K562 (cell line): ENCODE results near the gene GIGYF1. TPM values are rescaled to one million over a fixed set of nuclear protein-coding genes. Genes with fewer than 3 reads are reported as not detected.

ENCODE experiments used
- CEBPG ChIP-seq, 3 experiments: fragments of 200-800 bp in 1 of 3; sonication (Bioruptor generic) in 1 of 3; sonication (generic) in 1 of 3; formaldehyde crosslinking in 1 of 3; IDR thresholded peaks in 2 of 3; conservative IDR thresholded peaks in 1 of 3; 2 replicates each; pipeline versions ENCODE4 v1.6.1 to v1.8.0; 2016 to 2022; ENCODE audit warnings: missing compliant biosample characterization in 2 of 3, missing genetic modification characterization in 2 of 3, mild to moderate bottlenecking in 1 of 3, missing genetic modification reagents in 1 of 3
- CLOCK ChIP-seq: fragments of 250-450 bp; sonication (Bioruptor Pico); IDR thresholded peaks from 2 replicates; pipeline ENCODE4 v1.4.0; 2020; ENCODE audit warnings: mild to moderate bottlenecking, moderate library complexity, borderline replicate concordance
- JUN ChIP-seq, 2 experiments: sonication (generic) in 1 of 2; formaldehyde crosslinking in 1 of 2; IDR thresholded peaks; 2 replicates each; pipeline versions ENCODE4 v1.6.1 to v1.8.0; 2012 to 2022; ENCODE audit warnings: borderline replicate concordance in 2 of 2, mild to moderate bottlenecking in 2 of 2, improper control_type of control experiment in 1 of 2, low read depth in 1 of 2, low read length in 1 of 2, missing genetic modification reagents in 1 of 2
- JUND ChIP-seq, 2 experiments: IDR thresholded peaks; 2 replicates in 1 of 2; 3 replicates in 1 of 2; pipeline ENCODE4 v1.6.1; 2011; ENCODE audit warnings: borderline replicate concordance in 2 of 2, low read depth in 2 of 2, low read length in 2 of 2, improper control_type of control experiment in 1 of 2, missing biosample characterization in 1 of 2, missing genetic modification characterization in 1 of 2, missing genetic modification reagents in 1 of 2
- MITF ChIP-seq: IDR thresholded peaks from 2 replicates; pipeline ENCODE4 v1.6.1; 2014; ENCODE audit warnings: antibody characterized with exemption
- NR3C1 ChIP-seq: sonication (generic); formaldehyde crosslinking; IDR thresholded peaks from 2 replicates; pipeline ENCODE4 v1.8.1; 2022; ENCODE audit warnings: missing genetic modification reagents
- SIX5 ChIP-seq, 2 experiments: IDR thresholded peaks; 2 replicates each; pipeline ENCODE4 v1.6.1; 2011; ENCODE audit warnings: low read length in 2 of 2, borderline replicate concordance in 1 of 2, low read depth in 1 of 2, mild to moderate bottlenecking in 1 of 2, moderate library complexity in 1 of 2; ENCODE audit not compliant: insufficient read depth in 1 of 2
- TEAD1 ChIP-seq, 2 experiments: fragments of 450-650 bp in 1 of 2; sonication (generic) in 1 of 2; formaldehyde crosslinking; IDR thresholded peaks; 2 replicates each; pipeline versions ENCODE4 v1.4.0 to v1.8.0; 2020 to 2022; ENCODE audit warnings: mild to moderate bottlenecking in 2 of 2, missing genetic modification reagents in 1 of 2
- USF1 ChIP-seq: sonication (generic); formaldehyde crosslinking; IDR thresholded peaks from 2 replicates; pipeline ENCODE4 v1.9.0; 2022; ENCODE audit warnings: mild to moderate bottlenecking, missing genetic modification reagents
- polyA plus RNA-seq, 8 experiments: library from polyadenylated mRNA; depleted of rRNA in 4 of 8; stranded (reverse) in 5 of 8; unstranded in 3 of 8; fragments of >200 nt; fragmentation: Nextera tagmentation in 2 of 8; fragmentation: Illumina TruSeq in 1 of 8; extraction: Ambion mirVana in 2 of 8; extraction: Trizol in 1 of 8; gene quantifications; 2 replicates each; pipeline versions ENCODE4 v1.2.1 to v1.2.3, GENCODE V29; 2011 to 2014; ENCODE audit warnings: inconsistent platforms in 1 of 8, missing spikeins in 1 of 8
- total RNA-seq, 7 experiments: library from RNA; depleted of rRNA in 6 of 7; stranded (reverse); fragments of >200 nt in 6 of 7; fragmentation: Illumina TruSeq in 2 of 7; extraction: Trizol in 2 of 7; gene quantifications; 2 replicates each; pipeline versions ENCODE4 v1.2.1 to v1.2.3, GENCODE V29; 2011 to 2021; ENCODE audit warnings: low replicate concordance in 1 of 7
- TF ChIP-seq, protein P1 (sequence below): fragments of 450-650 bp; IDR thresholded peaks from 2 replicates; pipeline ENCODE4 v1.6.1; 2016; ENCODE audit warnings: low read depth

The GIGYF1 gene
- total and polyA plus RNA-seq, 9 of the 15 experiments (the other 6 are each of a cell fraction or from before 2014, with no cell fraction given), result 0.56 to 76.2 (median 16.8) TPM

- TF ChIP-seq, protein P1, sequence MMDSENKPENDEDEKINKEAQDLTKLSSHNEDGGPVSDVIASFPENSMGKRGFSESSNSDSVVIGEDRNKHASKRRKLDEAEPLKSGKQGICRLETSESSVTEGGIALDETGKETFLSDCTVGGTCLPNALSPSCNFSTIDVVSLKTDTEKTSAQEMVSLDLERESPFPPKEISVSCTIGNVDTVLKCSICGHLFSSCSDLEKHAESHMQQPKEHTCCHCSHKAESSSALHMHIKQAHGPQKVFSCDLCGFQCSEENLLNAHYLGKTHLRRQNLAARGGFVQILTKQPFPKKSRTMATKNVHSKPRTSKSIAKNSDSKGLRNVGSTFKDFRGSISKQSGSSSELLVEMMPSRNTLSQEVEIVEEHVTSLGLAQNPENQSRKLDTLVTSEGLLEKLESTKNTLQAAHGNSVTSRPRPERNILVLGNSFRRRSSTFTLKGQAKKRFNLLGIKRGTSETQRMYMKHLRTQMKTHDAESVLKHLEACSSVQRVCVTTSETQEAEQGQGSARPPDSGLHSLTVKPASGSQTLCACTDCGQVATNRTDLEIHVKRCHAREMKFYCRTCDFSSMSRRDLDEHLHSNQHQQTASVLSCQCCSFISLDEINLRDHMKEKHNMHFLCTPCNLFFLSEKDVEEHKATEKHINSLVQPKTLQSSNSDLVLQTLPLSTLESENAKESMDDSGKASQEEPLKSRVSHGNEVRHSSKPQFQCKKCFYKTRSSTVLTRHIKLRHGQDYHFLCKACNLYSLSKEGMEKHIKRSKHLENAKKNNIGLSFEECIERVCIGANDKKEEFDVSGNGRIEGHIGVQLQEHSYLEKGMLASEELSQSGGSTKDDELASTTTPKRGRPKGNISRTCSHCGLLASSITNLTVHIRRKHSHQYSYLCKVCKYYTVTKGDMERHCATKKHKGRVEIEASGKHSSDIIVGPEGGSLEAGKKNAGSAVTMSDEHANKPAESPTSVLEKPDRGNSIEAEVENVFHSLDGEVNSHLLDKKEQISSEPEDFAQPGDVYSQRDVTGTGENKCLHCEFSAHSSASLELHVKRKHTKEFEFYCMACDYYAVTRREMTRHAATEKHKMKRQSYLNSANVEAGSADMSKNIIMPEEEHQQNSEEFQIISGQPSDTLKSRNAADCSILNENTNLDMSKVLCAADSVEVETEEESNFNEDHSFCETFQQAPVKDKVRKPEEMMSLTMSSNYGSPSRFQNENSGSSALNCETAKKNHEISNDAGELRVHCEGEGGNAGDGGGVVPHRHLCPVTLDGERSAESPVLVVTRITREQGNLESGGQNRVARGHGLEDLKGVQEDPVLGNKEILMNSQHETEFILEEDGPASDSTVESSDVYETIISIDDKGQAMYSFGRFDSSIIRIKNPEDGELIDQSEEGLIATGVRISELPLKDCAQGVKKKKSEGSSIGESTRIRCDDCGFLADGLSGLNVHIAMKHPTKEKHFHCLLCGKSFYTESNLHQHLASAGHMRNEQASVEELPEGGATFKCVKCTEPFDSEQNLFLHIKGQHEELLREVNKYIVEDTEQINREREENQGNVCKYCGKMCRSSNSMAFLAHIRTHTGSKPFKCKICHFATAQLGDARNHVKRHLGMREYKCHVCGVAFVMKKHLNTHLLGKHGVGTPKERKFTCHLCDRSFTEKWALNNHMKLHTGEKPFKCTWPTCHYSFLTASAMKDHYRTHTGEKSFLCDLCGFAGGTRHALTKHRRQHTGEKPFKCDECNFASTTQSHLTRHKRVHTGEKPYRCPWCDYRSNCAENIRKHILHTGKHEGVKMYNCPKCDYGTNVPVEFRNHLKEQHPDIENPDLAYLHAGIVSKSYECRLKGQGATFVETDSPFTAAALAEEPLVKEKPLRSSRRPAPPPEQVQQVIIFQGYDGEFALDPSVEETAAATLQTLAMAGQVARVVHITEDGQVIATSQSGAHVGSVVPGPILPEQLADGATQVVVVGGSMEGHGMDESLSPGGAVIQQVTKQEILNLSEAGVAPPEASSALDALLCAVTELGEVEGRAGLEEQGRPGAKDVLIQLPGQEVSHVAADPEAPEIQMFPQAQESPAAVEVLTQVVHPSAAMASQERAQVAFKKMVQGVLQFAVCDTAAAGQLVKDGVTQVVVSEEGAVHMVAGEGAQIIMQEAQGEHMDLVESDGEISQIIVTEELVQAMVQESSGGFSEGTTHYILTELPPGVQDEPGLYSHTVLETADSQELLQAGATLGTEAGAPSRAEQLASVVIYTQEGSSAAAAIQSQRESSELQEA, result no peak
- TF ChIP-seq CEBPG (CRISPR knock-in tag; IDR thresholded peaks at IDR 0.05) (no peak), CEBPG (tag; conservative IDR thresholded peaks at IDR 0.05 in 1 of 2, IDR thresholded peaks at IDR 0.05 in 1 of 2) (no peak), TEAD1 (CRISPR knock-in tag; IDR thresholded peaks at IDR 0.05) (peak; percentile 58 to 75; a peak in 2 of 4 replicates), USF1 (CRISPR knock-in tag) (peak; percentile 98), JUND (IDR thresholded peaks at IDR 0.05; ENCODE audit: borderline replicate concordance, low read depth, low read length) (peak; percentile 100), JUND (tag; IDR thresholded peaks at IDR 0.05; ENCODE audit: borderline replicate concordance, low read depth, low read length) (peak; percentile 32; the same call in 1 of the 3 replicates), CLOCK (CRISPR knock-in tag) (no peak), JUN (IDR thresholded peaks at IDR 0.05; ENCODE audit: borderline replicate concordance, low read depth, low read length) (peak; percentile 59; the same call in 1 of the 2 replicates), JUN (CRISPR knock-in tag; IDR thresholded peaks at IDR 0.05; ENCODE audit: borderline replicate concordance) (0 out of 2 replicates have a peak, but pooled peaks have one; percentile 12), SIX5 (IDR thresholded peaks at IDR 0.05; ENCODE audit: borderline replicate concordance in 1 of 2, insufficient read depth in 1 of 2, low read depth in 1 of 2, low read length in 2 of 2) (peak; percentile 54 to 59; a peak in 2 of 4 replicates), MITF (peak; percentile 85), NR3C1 (CRISPR knock-in tag) (no peak)
Measured at GRCh38 chr7:100673302-100673941, 20.6 kb downstream of the GIGYF1 start, which contains the start of gene GNB2 (continued).
